ENCODE measurements around the gene CUL2.
"Not testable (repeated sequence)": the region's sequence is repeated elsewhere in the genome, so short reads cannot be mapped to it uniquely, and the experiment has no call there.

Gene CUL2

GRCh38 chr10:35015843-35016408 is 74.2 kb downstream of the CUL2 start:
- no peak for DNase-seq

DNA sequence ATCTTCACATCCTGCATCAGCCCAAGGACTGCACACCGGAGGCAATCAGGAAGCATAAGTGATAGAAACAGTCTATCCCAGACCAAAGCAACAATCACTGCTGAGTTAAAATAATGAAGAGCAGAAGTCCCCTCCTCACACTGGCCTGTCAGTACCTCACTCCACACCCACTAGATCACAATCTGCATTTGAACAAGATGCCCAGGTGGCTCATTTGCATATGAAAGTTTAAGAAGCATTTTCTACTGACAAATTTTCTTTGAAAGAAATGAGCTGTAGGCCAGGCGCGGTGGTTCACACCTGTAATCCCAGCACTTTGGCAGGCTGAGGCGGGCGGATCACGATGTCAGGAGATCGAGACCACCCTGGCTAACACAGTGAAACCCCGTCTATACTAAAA is 77.4 kb downstream of the CUL2 start:
- no peak for DNase-seq

DNA sequence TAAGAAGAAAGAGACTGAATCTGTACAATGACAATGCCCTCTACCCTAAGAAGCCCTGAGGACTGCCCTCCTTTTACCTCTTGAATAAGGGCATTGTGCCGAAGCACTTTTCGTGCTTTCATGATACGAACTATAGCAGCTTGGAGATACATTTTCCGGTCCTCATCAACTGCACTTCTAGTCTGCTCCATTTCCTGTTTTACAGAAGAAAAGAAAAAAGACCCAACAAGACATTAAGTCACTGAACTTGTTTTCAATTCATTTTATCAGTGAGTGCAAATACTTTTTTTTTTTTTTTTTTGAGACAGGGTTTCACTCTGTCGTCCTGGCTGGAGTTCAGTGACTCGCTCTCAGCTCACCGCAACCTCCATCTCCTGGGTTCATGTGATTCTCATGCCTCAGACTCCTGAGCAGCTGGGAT is 78.4 kb downstream of the CUL2 start:
- DNase-seq: peak; percentile 7

GRCh38 chr10:35007858-35008301 is 82.3 kb downstream of the CUL2 start:
- DNase-seq: no peak

- DNase-seq: no peak
Observed at GRCh38 chr10:35006836-35007235, 83.3 kb downstream of the CUL2 start.

DNA sequence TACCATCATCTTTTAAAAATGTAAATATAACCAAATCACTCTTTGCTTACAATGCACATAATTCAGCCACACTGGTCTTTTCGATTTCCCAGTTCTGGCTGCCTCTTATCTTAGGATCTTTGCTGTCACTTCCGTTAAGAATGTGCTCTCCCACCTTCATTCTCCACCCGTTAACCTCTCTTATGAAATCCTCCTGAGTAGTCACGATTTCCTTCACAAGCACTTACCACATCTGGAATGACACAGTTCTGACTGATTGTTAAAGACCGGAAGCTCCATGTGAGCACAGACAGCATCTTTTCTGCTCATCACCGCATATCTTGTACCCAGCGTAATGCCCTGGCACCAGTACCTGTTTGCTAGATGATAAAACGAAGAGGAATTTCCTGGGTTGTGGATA is 84.3 kb downstream of the CUL2 start:
- no peak for DNase-seq

DNA sequence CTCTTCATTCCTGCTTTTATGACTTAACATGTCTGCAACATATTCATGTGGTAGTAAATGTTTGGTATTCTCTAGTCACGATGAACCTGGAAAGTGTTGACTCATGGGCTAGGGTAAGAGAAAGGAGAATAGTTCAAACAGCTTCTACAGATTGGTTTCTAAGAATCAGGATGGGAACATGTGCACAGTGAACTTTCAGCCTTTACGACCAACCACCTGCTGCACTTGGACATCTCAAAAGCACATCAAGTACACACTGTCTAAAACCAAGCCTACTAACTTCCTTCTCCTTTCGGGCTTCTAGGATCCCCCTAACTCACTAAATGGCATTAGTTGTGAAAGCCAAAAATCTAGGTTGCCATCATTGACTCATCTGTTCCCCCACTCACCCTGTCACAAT is 85.5 kb downstream of the CUL2 start:
- no peak for DNase-seq

GRCh38 chr10:35003906-35004305 is 86.2 kb downstream of the CUL2 start:
- DNase-seq: no peak

- no peak for DNase-seq
Observed at GRCh38 chr10:35000936-35001335, 89.2 kb downstream of the CUL2 start.

DNA sequence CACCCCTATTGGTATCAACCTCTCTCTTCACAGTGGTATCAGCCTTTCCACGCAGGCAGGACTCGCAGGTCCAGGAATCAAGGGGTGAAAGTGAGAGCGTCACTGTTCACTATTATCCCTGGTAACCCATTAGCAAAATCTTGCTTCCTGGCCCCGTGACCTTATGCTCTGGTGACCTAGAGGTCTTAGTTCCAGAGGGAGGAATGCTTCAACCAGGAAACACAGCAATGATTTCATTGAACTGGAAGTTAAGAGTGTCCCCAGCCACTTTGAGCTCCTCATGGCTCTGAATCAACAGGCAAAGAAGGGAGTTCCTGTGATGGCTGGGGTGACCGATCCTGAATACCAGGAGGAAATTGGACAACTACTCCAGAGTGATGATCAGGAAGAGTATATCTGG is 90.6 kb downstream of the CUL2 start:
- DNase-seq: no peak

DNA sequence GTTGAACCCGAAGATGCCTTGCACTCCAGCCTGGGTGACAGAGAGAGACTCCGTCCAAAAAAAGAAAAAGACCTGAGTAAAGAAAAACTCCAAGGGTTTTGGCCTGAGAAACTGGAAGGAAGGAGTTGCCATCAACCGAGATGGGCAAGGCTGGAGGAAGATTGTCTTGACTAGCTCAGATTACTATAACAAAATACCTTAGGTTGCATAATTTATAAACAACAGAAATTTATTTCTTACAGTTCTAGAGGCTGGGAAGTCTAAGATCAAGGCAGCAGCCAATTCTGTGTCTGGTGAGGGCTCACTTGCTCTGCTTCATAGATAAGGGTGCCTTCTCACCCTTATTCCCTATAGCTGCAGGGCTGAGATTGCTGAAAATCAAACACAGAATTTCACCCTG is 91.2 kb downstream of the CUL2 start:
- no peak for DNase-seq

DNA sequence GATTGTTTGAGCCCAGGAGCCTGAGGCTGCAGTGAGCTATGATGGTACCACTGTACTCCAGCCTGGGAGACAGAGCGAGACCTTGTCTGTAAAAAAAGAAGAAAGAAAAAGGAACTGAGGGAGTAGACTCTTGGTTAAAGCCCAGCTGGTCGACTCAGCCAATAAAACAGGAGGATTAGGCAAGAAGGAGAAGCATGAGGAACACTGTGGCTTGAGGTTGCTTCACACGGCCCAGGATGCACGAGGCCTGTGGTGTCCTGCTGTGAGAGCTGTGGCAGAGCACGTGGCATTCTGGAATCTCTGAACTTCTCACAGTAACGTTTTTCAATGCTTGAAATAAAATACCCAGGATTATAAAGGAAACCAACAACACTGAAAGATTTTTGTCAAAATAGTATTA is 93.3 kb downstream of the CUL2 start:
- DNase-seq: no peak

GRCh38 chr10:34995925-34996324 is 94.2 kb downstream of the CUL2 start:
- DNase-seq: no peak

DNA sequence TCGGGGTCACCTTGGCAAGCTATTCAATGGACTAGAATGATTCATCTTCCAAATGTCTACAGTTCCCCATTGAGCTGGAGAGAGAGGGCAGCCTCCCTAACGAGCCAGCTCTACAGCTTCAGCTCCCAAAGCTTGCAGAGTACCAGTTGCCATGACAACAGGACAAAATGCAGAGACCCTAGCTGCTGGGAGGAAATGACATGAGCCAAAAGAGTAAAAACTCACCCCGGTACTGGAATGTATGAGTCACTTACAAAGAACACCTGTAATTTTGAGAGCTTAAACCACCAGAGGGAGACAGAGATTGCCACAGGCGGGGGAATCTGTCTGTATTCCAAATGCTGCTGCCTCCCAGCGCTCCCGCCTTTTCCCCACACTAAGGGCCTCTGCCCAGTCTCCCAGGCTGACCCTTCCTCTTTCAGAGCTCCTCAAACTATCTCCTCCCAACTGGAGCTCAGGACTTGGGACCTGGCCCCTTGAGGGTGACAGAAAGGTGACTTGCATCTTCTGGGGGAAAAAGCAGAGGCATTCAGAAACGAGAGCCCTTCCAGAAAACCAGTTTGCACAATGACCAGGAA is 95.5 kb downstream of the CUL2 start:
- DNase-seq: peak; percentile 61

GRCh38 chr10:34993782-34994181 is 96.4 kb downstream of the CUL2 start:
- no peak for DNase-seq

DNA sequence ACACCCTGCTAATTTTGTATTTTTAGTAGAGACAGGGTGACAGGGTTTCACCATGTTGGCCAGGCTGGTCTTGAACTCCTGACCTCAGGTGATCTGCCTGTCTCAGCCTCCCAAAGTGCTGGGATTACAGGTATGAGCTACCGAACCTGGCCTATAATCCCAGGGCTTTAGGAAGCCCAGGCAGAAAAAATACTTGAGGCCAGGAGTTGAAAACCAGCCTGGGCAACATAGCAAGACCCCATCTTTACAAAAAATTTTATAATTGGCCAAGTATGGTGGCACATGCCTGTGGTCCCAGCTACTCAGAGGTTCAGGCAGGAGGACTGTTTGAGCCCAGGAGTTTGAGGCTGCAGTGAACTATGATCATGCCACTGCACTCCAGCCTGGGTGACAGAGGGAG is 99.0 kb downstream of the CUL2 start:
- DNase-seq: not testable (repeated sequence)

DNA sequence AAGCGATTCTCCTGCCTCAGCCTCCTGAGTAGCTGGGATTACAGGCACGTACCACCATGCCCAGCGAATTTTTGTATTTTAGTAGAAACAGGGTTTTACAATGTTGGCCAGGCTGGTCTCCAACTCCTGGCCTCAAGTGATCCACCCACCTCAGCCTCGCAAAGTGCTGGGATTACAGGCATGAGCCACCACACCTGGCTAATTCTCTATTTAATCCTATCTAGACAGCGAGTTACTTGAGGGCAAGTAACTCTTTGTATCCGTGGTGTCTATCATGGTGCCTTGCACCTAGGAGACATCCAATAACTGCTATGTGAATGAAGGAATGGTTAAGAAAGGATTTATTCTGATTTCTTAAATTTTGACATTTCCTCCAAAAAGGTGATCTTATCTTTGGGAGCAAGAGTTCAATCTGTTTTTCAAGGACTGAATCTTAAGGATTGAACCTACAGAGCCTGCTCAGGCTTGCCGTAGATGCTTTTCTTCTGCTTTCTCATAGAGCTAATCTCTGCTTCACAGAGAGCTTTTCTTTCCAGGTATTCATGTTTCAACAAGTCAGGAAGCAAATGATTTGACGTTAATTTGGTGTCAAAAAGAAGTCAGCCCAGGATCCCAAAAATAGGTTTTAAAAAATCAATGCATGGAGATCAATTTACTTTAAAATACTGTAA is 101.6 kb downstream of the CUL2 start:
- DNase-seq: no peak

GRCh38 chr10:34985823-34986222 is 104.3 kb downstream of the CUL2 start:
- DNase-seq: no peak

DNA sequence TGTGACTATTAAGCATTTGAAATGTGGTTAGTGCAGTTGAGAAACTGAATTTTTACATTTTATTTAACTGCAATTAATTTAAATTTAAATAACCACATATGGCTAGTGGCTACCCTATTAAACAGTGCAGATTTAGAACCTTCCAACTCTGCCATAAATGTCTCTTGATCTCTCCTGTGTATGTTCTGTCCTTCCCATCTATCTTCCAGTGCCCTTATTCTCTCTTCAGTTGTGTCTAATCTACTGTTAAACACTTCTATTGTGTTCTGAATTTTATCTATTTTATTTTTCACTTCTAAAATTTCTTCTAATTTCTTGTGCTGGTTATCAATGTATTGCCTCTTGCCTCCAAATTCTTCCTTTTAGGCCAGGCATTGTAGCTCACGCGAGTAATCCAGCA is 105.0 kb downstream of the CUL2 start:
- no peak for DNase-seq

GRCh38 chr10:34981844-34982243 is 108.3 kb downstream of the CUL2 start:
- no peak for DNase-seq

DNA sequence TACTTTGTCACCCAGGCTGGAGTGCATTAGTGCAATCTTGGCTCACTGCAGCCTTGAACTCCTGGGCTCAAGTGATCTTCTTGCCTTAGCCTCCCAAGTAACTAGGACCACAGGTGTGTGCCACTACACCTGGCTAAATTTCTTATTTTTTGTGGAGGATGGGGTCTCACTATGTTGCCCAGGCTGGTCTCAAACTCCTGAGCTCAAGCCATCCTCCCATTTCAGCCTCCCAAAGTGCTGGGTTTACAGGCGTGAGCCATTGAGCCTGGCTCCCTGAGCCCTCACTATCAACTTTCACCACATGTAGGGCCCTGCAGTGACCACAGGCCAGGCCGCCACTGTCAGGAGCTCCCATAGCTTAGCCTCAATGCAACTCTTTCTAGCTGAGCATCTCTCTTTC is 110.2 kb downstream of the CUL2 start:
- no peak for DNase-seq

DNA sequence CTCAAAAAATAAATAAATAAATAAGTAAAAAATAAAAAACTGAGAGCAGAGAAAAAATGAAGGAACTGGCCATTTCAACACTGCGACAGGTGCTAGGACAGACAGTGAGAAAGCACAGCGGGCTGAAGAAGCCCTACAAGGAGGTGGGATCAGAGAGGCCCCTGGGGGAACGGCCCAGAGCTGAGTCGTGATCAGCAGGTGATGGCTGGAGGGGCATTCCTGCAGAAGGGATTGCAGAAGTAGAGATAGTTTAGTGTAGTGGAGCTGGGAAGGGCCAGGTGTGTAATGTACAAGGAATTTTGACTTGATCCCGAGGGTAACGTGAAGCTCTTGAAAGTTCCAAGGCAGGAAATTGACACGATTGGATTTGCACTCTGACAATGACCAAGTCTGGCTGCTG is 112.1 kb downstream of the CUL2 start:
- no peak for DNase-seq

DNA sequence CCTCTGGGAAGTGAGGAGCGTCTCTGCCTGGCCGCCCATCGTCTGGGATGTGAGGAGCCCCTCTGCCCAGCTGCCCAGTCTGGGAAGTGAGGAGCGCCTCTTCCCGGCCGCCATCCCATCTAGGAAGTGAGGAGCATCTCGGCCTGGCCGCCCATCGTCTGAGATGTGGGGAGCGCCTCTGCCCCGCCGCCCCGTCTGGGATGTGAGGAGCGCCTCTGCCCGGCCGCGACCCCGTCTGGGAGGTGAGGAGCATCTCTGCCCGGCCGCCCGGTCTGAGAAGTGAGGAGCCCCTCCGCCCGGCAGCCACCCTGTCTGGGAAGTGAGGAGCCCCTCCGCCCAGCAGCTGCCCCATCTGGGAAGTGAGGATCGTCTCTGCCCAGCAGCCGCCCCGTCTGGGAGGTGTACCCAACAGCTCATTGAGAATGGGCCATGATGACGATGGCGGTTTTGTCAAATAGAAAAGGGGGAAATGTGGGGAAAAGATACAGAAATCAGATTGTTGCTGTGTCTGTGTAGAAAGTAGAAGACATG is 113.7 kb downstream of the CUL2 start:
- not testable (repeated sequence) for DNase-seq

DNA sequence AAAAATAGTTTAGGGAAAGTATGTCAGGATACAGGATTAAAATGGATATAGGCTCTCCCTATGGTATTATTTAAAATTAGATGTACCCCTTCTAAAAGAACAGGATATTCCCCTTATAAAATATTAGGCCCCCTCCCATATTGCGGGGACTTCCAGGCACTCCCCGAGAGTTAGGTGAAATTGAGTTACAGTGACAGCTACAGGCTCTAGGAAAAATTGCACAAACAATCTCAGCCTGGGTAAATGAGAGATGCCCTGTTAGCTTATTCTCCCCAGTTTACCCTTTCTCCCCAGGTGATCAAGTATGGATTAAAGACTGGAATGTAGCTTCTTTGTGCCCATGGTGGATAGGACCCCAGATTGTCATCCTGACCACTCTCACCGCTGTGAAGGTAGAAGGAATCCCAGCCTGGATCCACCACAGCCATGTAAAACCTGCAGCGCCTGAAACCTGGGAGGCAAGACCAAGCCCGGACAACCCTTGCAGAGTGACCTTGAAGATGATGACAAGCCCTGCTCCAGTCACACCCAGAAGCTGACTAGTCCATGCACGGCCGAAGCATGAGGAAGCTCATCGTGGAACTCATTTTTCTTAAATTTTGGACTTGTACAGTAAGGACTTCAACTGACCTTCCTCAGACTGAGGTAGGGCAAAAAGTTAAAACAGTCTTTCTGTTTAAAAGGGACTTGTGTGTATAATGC is 115.6 kb downstream of the CUL2 start:
- DNase-seq: not testable (repeated sequence)
